GM18861 (cell line): ENCODE measurements around the gene CFAP58.

Experiments used
- ATAC-seq: cut with Tn5 transposase; IDR thresholded peaks from one replicate; pipeline ENCODE4 v1.9.1; 2021; ENCODE audit not compliant: unreplicated experiment

The CFAP58 gene

GRCh38 chr10:104353325-104354048 lies at the start of gene CFAP58:
Gene CFAP58, plus strand, starts transcription at chr10:104353833. Its CDS starts 65 bp downstream, at chr10:104353898.
- ATAC-seq: peak; percentile 40

GRCh38 chr10:104304356-104304745 lies 49.3 kb upstream of the CFAP58 start:
- ATAC-seq: no peak

- no peak for ATAC-seq
Measured at GRCh38 chr10:104304927-104305326, 48.7 kb upstream of the CFAP58 start.

- ATAC-seq: no peak
Measured at GRCh38 chr10:104306897-104307296, 46.7 kb upstream of the CFAP58 start.

- ATAC-seq: no peak
Measured at GRCh38 chr10:104307576-104308438, 45.8 kb upstream of the CFAP58 start.

GRCh38 chr10:104308439-104308903 lies 45.2 kb upstream of the CFAP58 start:
- peak; percentile 81 for ATAC-seq

GRCh38 chr10:104309980-104310978 lies 43.4 kb upstream of the CFAP58 start:
- no peak for ATAC-seq

- ATAC-seq: no peak
Measured at GRCh38 chr10:104311184-104311720, 42.4 kb upstream of the CFAP58 start.

- ATAC-seq: no peak
Measured at GRCh38 chr10:104314591-104315485, 38.8 kb upstream of the CFAP58 start.

- ATAC-seq: no peak
Measured at GRCh38 chr10:104315486-104315921, 38.1 kb upstream of the CFAP58 start.

GRCh38 chr10:104316321-104317099 lies 37.1 kb upstream of the CFAP58 start:
- ATAC-seq: no peak

GRCh38 chr10:104317269-104317710 lies 36.3 kb upstream of the CFAP58 start:
- peak; percentile 23 for ATAC-seq

- ATAC-seq: peak; percentile 35
Measured at GRCh38 chr10:104317726-104318299, 35.8 kb upstream of the CFAP58 start.

- no peak for ATAC-seq
Measured at GRCh38 chr10:104318326-104318725, 35.3 kb upstream of the CFAP58 start.

- no peak for ATAC-seq
Measured at GRCh38 chr10:104318810-104319741, 34.6 kb upstream of the CFAP58 start.

- ATAC-seq: no peak
Measured at GRCh38 chr10:104321226-104321625, 32.4 kb upstream of the CFAP58 start.
